ENCODE data around the gene ZBTB42. TPM values are rescaled to one million over a fixed set of nuclear protein-coding genes. Genes with fewer than 3 reads are reported as not detected.

The ZBTB42 gene
- total RNA-seq, 2 experiments from 2014 or later, result 2.9 to 3.0 TPM

DNA sequence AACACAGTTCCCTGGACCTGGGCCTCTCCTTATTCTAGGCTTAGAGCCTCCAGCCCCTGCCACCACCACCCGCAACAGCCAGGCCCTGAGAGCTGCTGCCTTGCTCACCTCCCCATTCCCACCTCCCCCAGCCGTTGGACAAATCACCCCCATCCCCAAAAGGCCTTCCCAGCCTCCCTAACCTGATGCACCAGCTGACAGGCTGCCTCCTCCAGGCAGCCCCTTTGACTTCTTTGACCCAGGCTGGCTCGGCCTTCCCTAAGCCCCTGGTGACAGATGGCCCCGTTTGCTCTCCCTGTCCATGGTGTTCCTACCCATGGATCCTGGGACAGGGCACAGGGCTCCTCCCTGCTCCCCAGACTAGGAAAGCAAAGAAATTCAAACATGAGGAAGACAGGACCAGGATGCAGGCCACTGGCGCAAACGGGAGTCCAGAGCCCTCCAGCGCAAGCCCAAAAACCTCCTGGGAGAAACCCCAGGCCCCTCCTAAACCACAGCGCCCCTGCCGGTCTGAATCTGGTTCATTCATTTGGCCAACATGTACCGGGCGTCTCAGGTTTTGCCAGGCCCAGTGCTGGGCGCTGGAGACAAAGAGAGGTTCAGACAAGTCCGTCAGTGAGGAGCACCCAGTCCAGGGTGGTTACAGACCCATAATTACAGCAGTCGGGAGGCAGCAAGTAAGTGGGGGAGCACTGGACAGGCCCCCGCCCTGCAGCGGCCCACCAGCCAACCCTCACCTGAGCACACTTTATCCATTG is 7.8 kb upstream of the ZBTB42 start:
- no peaks in the 10 kb centered on the region for H3K9me3 ChIP-seq (ENCODE audit: control insufficient read depth in 1 of 2, insufficient read depth in 1 of 2, low read length in 2 of 2)
- Mint-ChIP-seq H3K27ac (peak overlapping the region; percentile 20), H3K9me3 (no peaks in the 10 kb centered on the region), H3K27me3 (no peaks in the 10 kb centered on the region), H3K36me3 (ENCODE audit: low read depth) (peaks cover 21% of the 10 kb centered on the region), H3K4me1 (ENCODE audit: low read depth) (peaks cover 46% of the 10 kb centered on the region), H3K4me3 (peak overlapping the region; percentile 90)
- TF ChIP-seq, protein P1, sequence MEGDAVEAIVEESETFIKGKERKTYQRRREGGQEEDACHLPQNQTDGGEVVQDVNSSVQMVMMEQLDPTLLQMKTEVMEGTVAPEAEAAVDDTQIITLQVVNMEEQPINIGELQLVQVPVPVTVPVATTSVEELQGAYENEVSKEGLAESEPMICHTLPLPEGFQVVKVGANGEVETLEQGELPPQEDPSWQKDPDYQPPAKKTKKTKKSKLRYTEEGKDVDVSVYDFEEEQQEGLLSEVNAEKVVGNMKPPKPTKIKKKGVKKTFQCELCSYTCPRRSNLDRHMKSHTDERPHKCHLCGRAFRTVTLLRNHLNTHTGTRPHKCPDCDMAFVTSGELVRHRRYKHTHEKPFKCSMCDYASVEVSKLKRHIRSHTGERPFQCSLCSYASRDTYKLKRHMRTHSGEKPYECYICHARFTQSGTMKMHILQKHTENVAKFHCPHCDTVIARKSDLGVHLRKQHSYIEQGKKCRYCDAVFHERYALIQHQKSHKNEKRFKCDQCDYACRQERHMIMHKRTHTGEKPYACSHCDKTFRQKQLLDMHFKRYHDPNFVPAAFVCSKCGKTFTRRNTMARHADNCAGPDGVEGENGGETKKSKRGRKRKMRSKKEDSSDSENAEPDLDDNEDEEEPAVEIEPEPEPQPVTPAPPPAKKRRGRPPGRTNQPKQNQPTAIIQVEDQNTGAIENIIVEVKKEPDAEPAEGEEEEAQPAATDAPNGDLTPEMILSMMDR (IDR thresholded peaks at IDR 0.05), result no peak
- peaks cover 44% of the 10 kb centered on the region for H3K36me3 ChIP-seq (ENCODE audit: insufficient read depth, low read length)
- no peak overlapping the region for H3K4me3 ChIP-seq (ENCODE audit: low read length)
- CTCF ChIA-PET, result no interaction called here
- ATAC-seq (ENCODE audit: poor library complexity), result no peak
- intact Hi-C loops (cut with DNase I, micrococcal nuclease), result loop anchor here in 1 of 2 experiments (10.0 kb wide), 1 partner anchor 702 kb away; the partner anchor contains the start of gene TEDC1
- POLR2A ChIA-PET, result interaction anchor here (1.1 kb wide), 1 partner anchor 7 kb away, joined by 3 read pairs; no protein-coding TSS in a partner anchor
- no peak overlapping the region for H3K27ac ChIP-seq (ENCODE audit: low read depth in 1 of 2, low read length in 2 of 2)
- H3K4me1 ChIP-seq (ENCODE audit: insufficient read depth, low read length), result peaks cover 76% of the 10 kb centered on the region
- no peak for DNase-seq
- H3K27me3 ChIP-seq (ENCODE audit: control insufficient read depth in 1 of 2, insufficient read depth in 2 of 2, low read length in 2 of 2), result no peaks in the 10 kb centered on the region

DNA sequence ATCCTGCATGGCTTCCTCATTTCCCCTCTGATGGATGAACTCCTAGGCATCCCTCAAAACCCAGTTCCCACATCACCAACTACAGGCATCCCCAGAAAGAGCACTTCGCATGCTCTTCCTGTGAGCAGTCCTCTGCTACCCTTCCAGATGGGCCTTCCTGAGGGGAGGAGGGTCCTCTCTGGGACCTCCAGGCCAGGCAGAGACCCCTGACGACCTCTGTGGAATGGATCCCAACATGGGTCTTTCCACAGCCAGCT is 7.3 kb upstream of the ZBTB42 start:
- no peaks in the 10 kb centered on the region for H3K27me3 Mint-ChIP-seq
- ChIA-PET POLR2A (no interaction called here), CTCF (interaction anchor here (0.6 kb wide), 1 partner anchor 41 kb away, joined by 3 read pairs; the partner anchor contains the start of gene SIVA1)
- H3K4me1 ChIP-seq (ENCODE audit: insufficient read depth, low read length), result peaks cover 71% of the 10 kb centered on the region
- H3K9me3 Mint-ChIP-seq, result no peaks in the 10 kb centered on the region
- H3K4me3 ChIP-seq (ENCODE audit: low read length), result peak overlapping the region; percentile 80
- H3K9me3 ChIP-seq (ENCODE audit: control insufficient read depth in 1 of 2, insufficient read depth in 1 of 2, low read length in 2 of 2), result no peaks in the 10 kb centered on the region
- intact Hi-C loops (cut with DNase I, micrococcal nuclease), result loop anchor here in 1 of 2 experiments (10.0 kb wide), 1 partner anchor 701 kb away; the partner anchor contains the start of gene TEDC1
- H3K27me3 ChIP-seq (ENCODE audit: control insufficient read depth in 1 of 2, insufficient read depth in 2 of 2, low read length in 2 of 2), result no peaks in the 10 kb centered on the region
- peaks cover 47% of the 10 kb centered on the region for H3K4me1 Mint-ChIP-seq (ENCODE audit: low read depth)
- TF ChIP-seq, protein P1 (IDR thresholded peaks at IDR 0.05), result no peak
- peaks cover 21% of the 10 kb centered on the region for H3K36me3 Mint-ChIP-seq (ENCODE audit: low read depth)
- H3K4me3 Mint-ChIP-seq, result peak overlapping the region; percentile 90
- no peak overlapping the region for H3K27ac ChIP-seq (ENCODE audit: low read depth in 1 of 2, low read length in 2 of 2)
- H3K27ac Mint-ChIP-seq, result peak overlapping the region; percentile 73
- DNase-seq, result no peak
- no peak for ATAC-seq (ENCODE audit: poor library complexity)
- peaks cover 39% of the 10 kb centered on the region for H3K36me3 ChIP-seq (ENCODE audit: insufficient read depth, low read length)

DNA sequence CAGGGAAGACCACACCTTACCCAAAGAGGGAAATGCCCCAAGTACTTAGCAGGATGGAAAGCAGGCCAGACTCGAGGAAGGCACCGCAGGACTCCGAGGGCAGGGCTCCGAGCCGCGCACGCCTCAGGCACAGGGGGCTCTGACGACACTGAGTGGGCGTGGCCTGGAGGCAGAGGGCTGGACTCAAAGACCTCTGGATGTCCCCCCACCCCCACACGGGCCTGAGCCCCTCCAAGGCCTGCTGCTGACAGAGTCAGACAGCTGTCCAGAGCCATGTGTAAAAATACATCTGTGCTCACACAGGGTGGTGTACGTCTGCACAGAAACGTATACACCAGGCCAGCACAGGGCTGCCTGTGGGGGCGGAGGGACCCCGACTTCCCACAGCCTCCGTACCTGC is 6.8 kb upstream of the ZBTB42 start:
- peak overlapping the region; percentile 80 for H3K4me3 ChIP-seq (ENCODE audit: low read length)
- Mint-ChIP-seq H3K27me3 (no peaks in the 10 kb centered on the region), H3K9me3 (no peaks in the 10 kb centered on the region), H3K4me3 (peak overlapping the region; percentile 90), H3K4me1 (ENCODE audit: low read depth) (peaks cover 52% of the 10 kb centered on the region), H3K27ac (peak overlapping the region; percentile 73), H3K36me3 (ENCODE audit: low read depth) (peaks cover 21% of the 10 kb centered on the region)
- ATAC-seq (ENCODE audit: poor library complexity), result no peak
- DNase-seq, result peak in 6 of 14 experiments; percentile 16 to 63 (median 41)
- ChIA-PET POLR2A (interaction anchor here (0.9 to 1.5 kb wide), 3 partner anchors 26 to 70 kb away, joined by 3 to 5 read pairs (median 5); no protein-coding TSS in a partner anchor), CTCF (interaction anchor here (0.6 to 1.5 kb wide), 2 partner anchors 33 to 41 kb away, joined by 3 to 4 read pairs; partner anchors contain the start of gene SIVA1)
- intact Hi-C loops (cut with DNase I, micrococcal nuclease), result loop anchor here in 1 of 2 experiments (2.0 to 10.0 kb wide), 2 partner anchors 69 to 701 kb away; partner anchors contain the start of genes ADSS1 and TEDC1
- H3K36me3 ChIP-seq (ENCODE audit: insufficient read depth, low read length), result peaks cover 35% of the 10 kb centered on the region
- TF ChIP-seq, protein P1 (IDR thresholded peaks at IDR 0.05), result no peak
- no peaks in the 10 kb centered on the region for H3K9me3 ChIP-seq (ENCODE audit: control insufficient read depth in 1 of 2, insufficient read depth in 1 of 2, low read length in 2 of 2)
- peaks cover 66% of the 10 kb centered on the region for H3K4me1 ChIP-seq (ENCODE audit: insufficient read depth, low read length)
- H3K27me3 ChIP-seq (ENCODE audit: control insufficient read depth in 1 of 2, insufficient read depth in 2 of 2, low read length in 2 of 2), result no peaks in the 10 kb centered on the region
- H3K27ac ChIP-seq (ENCODE audit: low read depth in 1 of 2, low read length in 2 of 2), result no peak overlapping the region
